GM18951 (cell line): ENCODE measurements around the gene MMP2.

Experiments
- POLR2A ChIP-seq: IDR thresholded peaks from 4 replicates; pipeline ENCODE4 v1.6.1; 2011; ENCODE audit warnings: mild to moderate bottlenecking; ENCODE audit not compliant: insufficient read length, insufficient read depth; ENCODE audit errors: extremely low read depth
- in situ Hi-C: fragments of 300-500 bp; cut with MboI; formaldehyde crosslinking; loops from one replicate; pipeline ENCODE4 v1.12.0; 2022; ENCODE audit warnings: low sequenced_read_pairs, mixed read lengths, inconsistent platforms; ENCODE audit not compliant: unreplicated experiment

Gene MMP2

GRCh38 chr16:55491691-55492090 is 12.7 kb downstream of the MMP2 start:
- in situ Hi-C loops: no loop called here
- TF ChIP-seq POLR2A: no peak

- TF ChIP-seq POLR2A: no peak
- in situ Hi-C loops: no loop called here
Measured at GRCh38 chr16:55492756-55493380, 13.9 kb downstream of the MMP2 start.

- in situ Hi-C loops: no loop called here
Measured at GRCh38 chr16:55494994-55495421, 16.0 kb downstream of the MMP2 start.

GRCh38 chr16:55495616-55496289 is 16.8 kb downstream of the MMP2 start:
- in situ Hi-C loops: no loop called here
- TF ChIP-seq POLR2A: no peak

More at GRCh38 chr16:55494994-55495421, 16.0 kb downstream of the MMP2 start:
- no peak for TF ChIP-seq POLR2A

- no peak for TF ChIP-seq POLR2A
- in situ Hi-C loops: no loop called here
Measured at GRCh38 chr16:55496509-55497145, 17.6 kb downstream of the MMP2 start.

GRCh38 chr16:55497558-55497957 is 18.6 kb downstream of the MMP2 start:
- no peak for TF ChIP-seq POLR2A
- in situ Hi-C loops: no loop called here

- in situ Hi-C loops: no loop called here
- TF ChIP-seq POLR2A: no peak
Measured at GRCh38 chr16:55498101-55498500, 19.1 kb downstream of the MMP2 start.

GRCh38 chr16:55499281-55499680 is 20.3 kb downstream of the MMP2 start:
- in situ Hi-C loops: no loop called here
- no peak for TF ChIP-seq POLR2A

GRCh38 chr16:55499951-55500529 is 21.0 kb downstream of the MMP2 start:
- in situ Hi-C loops: no loop called here
- TF ChIP-seq POLR2A: no peak

GRCh38 chr16:55500530-55501011 is 21.6 kb downstream of the MMP2 start:
- TF ChIP-seq POLR2A: no peak
- in situ Hi-C loops: no loop called here

- in situ Hi-C loops: no loop called here
- TF ChIP-seq POLR2A: no peak
Measured at GRCh38 chr16:55501549-55502322, 22.7 kb downstream of the MMP2 start.

- in situ Hi-C loops: no loop called here
- TF ChIP-seq POLR2A: no peak
Measured at GRCh38 chr16:55502801-55503366, 23.9 kb downstream of the MMP2 start.

- TF ChIP-seq POLR2A: no peak
- in situ Hi-C loops: no loop called here
Measured at GRCh38 chr16:55503726-55504550, 24.9 kb downstream of the MMP2 start.
